Psoas muscle (tissue), 8 donors: Measurements from ENCODE around the gene HOXD9. TPM values are rescaled to one million over a fixed set of nuclear protein-coding genes. Genes with fewer than 3 reads are reported as not detected.

Source experiments
- ATAC-seq, 4 donors: fragments of 200-7000 bp; cut with Tn5 transposase; one replicate each; pipeline ENCODE4 v1.9.1; 2020; ENCODE audit warnings: moderate library complexity in 3 of 4, mild to moderate bottlenecking in 2 of 4
- DNase-seq, 2 donors: peaks; one replicate each; pipeline ENCODE4 v3.0.0-alpha.2; 2020
- H3K27ac ChIP-seq: fragments of 200-600 bp; one replicate; pipeline ENCODE4 v1.8.0; 2022
- H3K27me3 ChIP-seq, 3 donors: fragments of 200-600 bp in 1 of 3; one replicate each; pipeline versions ENCODE4 v1.6.1 to v1.8.0; 2013 to 2022; ENCODE audit warnings: low read length in 2 of 3, mild to moderate bottlenecking in 2 of 3, moderate library complexity in 1 of 3; ENCODE audit not compliant: insufficient read depth in 3 of 3
- H3K36me3 ChIP-seq, 2 donors: fragments of 200-600 bp in 1 of 2; one replicate each; pipeline versions ENCODE4 v1.6.1 to v1.8.0; 2013 to 2022; ENCODE audit warnings: low read depth in 1 of 2, mild to moderate bottlenecking in 1 of 2, moderate library complexity in 1 of 2; ENCODE audit not compliant: insufficient read depth in 1 of 2
- H3K4me1 ChIP-seq: fragments of 200-600 bp; one replicate; pipeline ENCODE4 v1.8.0; 2022
- H3K4me3 ChIP-seq: fragments of 200-600 bp; one replicate; pipeline ENCODE4 v1.8.0; 2022; ENCODE audit warnings: mild to moderate bottlenecking
- H3K9me3 ChIP-seq: fragments of 200-600 bp; one replicate; pipeline ENCODE4 v1.8.0; 2022
- CTCF ChIP-seq: fragments of 200-600 bp; IDR thresholded peaks from one replicate; pipeline ENCODE4 v1.8.0; 2022; ENCODE audit warnings: antibody characterized with exemption
- WGBS, 3 donors: extraction: QIAGEN DNeasy Blood & Tissue Kit; methylation state at CpG; one replicate each; pipeline versions ENCODE4 v1.1.6 to v1.1.7; 2013; 5-methylcytosine and 5-hydroxymethylcytosine counted together
- intact Hi-C, 2 donors: fragments of 100-400 bp; cut with DNase I; formaldehyde crosslinking; loops; one replicate each; pipeline versions ENCODE4 v1.11.0 to v1.14.2; 2022
- polyA plus RNA-seq, 3 donors: library from polyadenylated mRNA; stranded (reverse); fragments of 200-250 nt; gene quantifications; one replicate each; pipeline ENCODE4 v1.2.3, GENCODE V29; 2013
- total RNA-seq, 4 donors: library from RNA; stranded (reverse); fragmentation: NEBNext Ultra II Directional in 2 of 4; extraction: Animal tissue kit (Norgen Biotek cat#: 25700) in 2 of 4; gene quantifications; one replicate each; pipeline versions ENCODE4 v1.2.1 to v1.2.4, GENCODE V29; 2021 to 2023
- donor health status: healthy with polysubstance abuse.
- donor health status: DM: no; HTN: no; CAD: no; lungs with moderate emphysema.
- donor health status: Bipolar disorder and iron deficiency.
- donor health status: healthy.
- donor health status: DM: yes; HTN: yes; CAD: no.
- donor health status: DM: no; HTN: no; CAD: no.
- donor health status: DM: no; HTN: no; CAD: no.
- donor health status: DM: yes; HTN: yes; CAD: no.

HOXD9 gene
- total and polyA plus RNA-seq, 7 donors: 0.43 to 4.4 (median 1.7) TPM

- Histone ChIP-seq H3K27me3 (peaks cover 14 to 98% (median 57%) of the 10 kb centered on the region in 3 donors), H3K4me1 (peaks cover 19% of the 10 kb centered on the region), H3K27ac (no peak overlapping the region), H3K36me3 (no peaks in the 10 kb centered on the region), H3K4me3 (peak overlapping the region; percentile 58), H3K9me3 (no peaks in the 10 kb centered on the region)
- intact Hi-C loops: loop anchor here in 1 of 2 donors (5.0 to 10.0 kb wide), 3 partner anchors 32 to 225 kb away; partner anchors contain the start of gene LNPK
- ATAC-seq (peak; percentile 76 to 88 (median 81)), DNase-seq (peak; percentile 45 to 80)
- peak; percentile 87 for TF ChIP-seq CTCF
- WGBS, 3 donors: 0 to 2% (median 1%) methylated on average over 53 to 86 of the region's 86 CpGs
Measured at GRCh38 chr2:176079831-176080539, 42.5 kb upstream of the HOXD9 start.

- intact Hi-C loops: loop anchor here in 1 of 2 donors (5.0 to 10.0 kb wide), 2 partner anchors 78 to 226 kb away; partner anchors contain the start of gene LNPK
- no peaks in the 10 kb centered on the region for H3K36me3 ChIP-seq
- no peak overlapping the region for H3K27ac ChIP-seq
- ATAC-seq (peak; percentile 25 to 33 (median 30)), DNase-seq (no peak)
- peaks cover 23% of the 10 kb centered on the region for H3K4me1 ChIP-seq
- peaks cover 10 to 98% (median 60%) of the 10 kb centered on the region in 3 donors for H3K27me3 ChIP-seq
- no peaks in the 10 kb centered on the region for H3K9me3 ChIP-seq
- 3 to 8% (median 5%) methylated on average over 50 to 68 of the region's 68 CpGs for WGBS, 3 donors
- TF ChIP-seq CTCF: no peak
- H3K4me3 ChIP-seq: peak overlapping the region; percentile 58
Measured at GRCh38 chr2:176080540-176081375, 41.8 kb upstream of the HOXD9 start.

- DNase-seq (no peak), ATAC-seq (no peak)
- Histone ChIP-seq H3K9me3 (no peaks in the 10 kb centered on the region), H3K4me1 (peaks cover 26% of the 10 kb centered on the region), H3K27ac (no peak overlapping the region), H3K27me3 (peaks cover 7 to 98% (median 66%) of the 10 kb centered on the region in 3 donors), H3K4me3 (no peak overlapping the region), H3K36me3 (no peaks in the 10 kb centered on the region)
- TF ChIP-seq CTCF: no peak
- WGBS, 3 donors: 7 to 10% (median 9%) methylated on average over 17 of the region's 17 CpGs
- intact Hi-C loops: loop anchor here in 1 of 2 donors (5.0 to 10.0 kb wide), 2 partner anchors 79 to 227 kb away; partner anchors contain the start of gene LNPK
Measured at GRCh38 chr2:176081376-176081836, 41.1 kb upstream of the HOXD9 start.

- Histone ChIP-seq H3K27me3 (peaks cover 7 to 98% (median 66%) of the 10 kb centered on the region in 3 donors), H3K9me3 (no peaks in the 10 kb centered on the region), H3K4me3 (peak overlapping the region; percentile 11), H3K4me1 (peaks cover 26% of the 10 kb centered on the region), H3K36me3 (no peaks in the 10 kb centered on the region), H3K27ac (no peak overlapping the region)
- 5 to 6% (median 5%) methylated on average over 57 to 62 of the region's 62 CpGs for WGBS, 3 donors
- no peak for TF ChIP-seq CTCF
- no peak for DNase-seq
- no peak for ATAC-seq
- intact Hi-C loops: loop anchor here in 1 of 2 donors (5.0 to 10.0 kb wide), 2 partner anchors 80 to 227 kb away; partner anchors contain the start of gene LNPK
Measured at GRCh38 chr2:176081837-176082524, 40.5 kb upstream of the HOXD9 start.
